Measurements from ENCODE around the gene UPK3A.

UPK3A gene

GRCh38 chr22:45284705-45285262, at the start of gene UPK3A:
Gene UPK3A (plus strand): TSS chr22:45284949. CDS start chr22:45285014, 65 bp downstream.
- peak; percentile 47 for DNase-seq (ENCODE audit: low spot score)

DNA sequence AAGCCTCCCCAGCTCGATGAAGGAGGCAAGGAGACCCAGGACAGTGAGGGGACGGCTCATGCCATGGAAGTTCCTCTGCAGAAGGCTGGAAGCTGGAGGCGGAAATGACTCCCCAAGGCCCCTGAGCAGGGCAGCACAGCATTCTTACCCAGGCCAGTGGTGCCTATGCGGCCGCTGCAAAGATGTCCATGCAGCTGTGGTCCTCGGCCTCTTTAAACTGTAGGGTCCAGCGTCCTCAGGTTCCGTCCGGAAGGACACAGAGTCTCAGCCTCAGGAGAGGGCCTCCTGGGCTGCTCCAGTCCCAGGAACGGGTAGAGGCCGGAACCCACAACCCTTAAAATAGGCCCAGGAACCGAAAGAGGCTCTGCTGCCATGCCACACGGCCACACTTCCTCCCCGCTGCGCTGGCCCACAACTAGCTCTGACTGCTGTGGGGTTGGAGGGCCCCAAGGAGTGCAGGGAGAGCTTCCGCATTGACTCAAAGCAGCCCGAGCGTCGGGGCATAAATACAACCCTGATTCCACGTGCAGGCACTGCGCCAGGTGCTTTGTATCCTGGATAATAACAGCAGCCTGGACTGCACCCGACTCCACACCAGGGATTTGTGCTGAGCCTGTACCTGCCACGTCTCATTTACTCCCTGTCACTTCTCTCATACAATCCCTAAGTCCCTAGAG, 49.5 kb upstream of the UPK3A start:
- DNase-seq (ENCODE audit: low spot score) = no peak

DNA sequence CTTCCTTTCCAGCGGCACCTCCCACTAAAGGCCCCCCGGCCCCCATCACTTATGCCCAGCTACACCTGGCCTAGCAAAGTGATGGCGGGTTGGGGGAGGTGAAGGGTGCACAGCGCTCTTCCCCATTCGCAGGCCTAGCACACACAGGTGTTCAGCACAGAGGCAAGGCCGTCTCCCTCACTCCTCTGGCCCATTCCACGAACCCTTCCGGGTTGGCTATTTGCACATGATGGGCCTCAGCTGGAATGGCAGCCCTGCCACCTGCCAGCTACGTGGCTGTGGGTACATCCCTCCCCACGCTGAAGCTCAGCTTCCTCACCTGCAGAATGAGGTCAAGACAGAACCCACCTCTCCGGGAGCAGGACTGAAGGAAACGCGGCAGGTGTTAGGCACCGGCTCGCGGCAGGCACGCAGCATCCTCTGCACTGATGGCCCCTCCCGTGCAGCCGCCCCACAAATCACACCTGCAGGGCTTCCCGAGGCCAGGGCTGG, 48.9 kb upstream of the UPK3A start:
- DNase-seq (ENCODE audit: low spot score) = no peak

DNA sequence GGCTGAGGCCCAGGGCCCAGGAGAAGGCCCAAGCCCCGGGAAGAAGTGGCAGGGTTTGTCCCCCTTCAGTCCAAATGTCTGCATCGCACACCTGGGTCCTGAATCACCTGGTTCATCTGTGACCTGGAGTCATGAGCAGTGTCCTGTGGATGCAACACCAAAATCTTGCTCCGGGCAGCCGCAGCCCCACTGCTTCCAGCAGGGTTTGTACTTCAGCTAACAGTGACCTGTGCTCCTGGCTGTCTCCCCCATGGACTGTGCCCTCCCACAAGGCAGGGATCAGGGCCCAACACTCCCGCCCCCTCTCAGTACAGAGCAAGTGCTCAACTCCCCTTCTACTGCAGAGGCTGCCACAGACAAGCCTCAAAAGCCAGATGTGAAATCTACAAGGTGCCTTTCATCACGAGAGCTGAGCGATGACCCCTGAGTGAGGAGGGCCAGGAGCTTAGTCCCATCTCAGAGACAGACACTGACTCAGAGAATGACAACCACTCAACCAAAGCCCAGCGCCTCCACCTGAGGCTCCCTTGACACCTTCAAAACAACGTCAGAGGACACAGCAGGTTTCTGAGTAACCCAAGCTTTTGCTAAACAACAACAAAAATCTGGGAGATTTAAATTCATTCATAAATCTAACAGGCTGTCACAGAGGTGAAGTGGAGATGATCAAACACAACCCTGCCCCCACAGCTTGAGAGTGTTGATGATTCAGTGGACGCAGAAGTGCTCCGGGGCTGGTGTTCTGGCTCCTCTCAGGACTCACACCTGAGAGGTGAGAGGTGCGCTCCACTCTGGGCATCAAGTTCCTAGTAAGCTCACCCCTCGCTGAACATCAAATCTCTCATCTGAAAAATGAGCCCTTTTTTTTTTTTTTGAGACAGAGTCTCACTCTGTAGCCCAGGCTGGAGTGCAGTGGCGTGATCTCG, 47.4 kb upstream of the UPK3A start:
- no peak for DNase-seq (ENCODE audit: low spot score)

GRCh38 chr22:45238076-45238956, 46.4 kb upstream of the UPK3A start:
- no peak for DNase-seq (ENCODE audit: low spot score)

- no peak for DNase-seq (ENCODE audit: low spot score)
These were observed 45.6 kb upstream of the UPK3A start for GRCh38 chr22:45238957-45239680.

GRCh38 chr22:45239681-45240051, 45.1 kb upstream of the UPK3A start:
- DNase-seq (ENCODE audit: low spot score) = no peak

- DNase-seq (ENCODE audit: low spot score) = peak; percentile 7
These were observed 44.5 kb upstream of the UPK3A start for GRCh38 chr22:45240104-45240809.

- peak; percentile 81 for DNase-seq (ENCODE audit: low spot score)
These were observed 43.7 kb upstream of the UPK3A start, which contains the start of gene KIAA0930 for GRCh38 chr22:45240810-45241631. Gene KIAA0930 (minus strand): TSS chr22:45240894. CDS start chr22:45240703, 191 bp downstream.

- DNase-seq (ENCODE audit: low spot score) = no peak
These were observed 42.0 kb upstream of the UPK3A start for GRCh38 chr22:45242778-45243191.

DNA sequence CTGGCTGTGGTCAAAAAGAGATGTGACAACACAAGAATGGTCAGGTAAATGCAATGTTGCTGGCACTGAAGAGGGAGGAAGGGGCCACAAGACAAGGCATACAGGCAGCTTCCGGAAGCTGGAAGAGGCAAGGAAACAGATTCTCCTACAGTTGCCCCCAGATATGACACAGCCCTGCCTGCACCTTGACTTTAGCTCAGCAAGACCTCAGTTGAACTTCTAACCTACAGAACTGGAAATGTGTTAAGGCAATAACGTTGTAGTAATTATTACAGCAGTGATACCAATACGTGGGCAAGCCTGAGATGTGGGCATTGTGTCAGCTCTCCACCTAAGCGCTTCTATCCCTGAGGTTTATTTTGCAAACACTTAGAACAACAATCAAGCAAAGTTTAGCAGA, 39.8 kb upstream of the UPK3A start:
- DNase-seq (ENCODE audit: low spot score) = no peak

- no peak for DNase-seq (ENCODE audit: low spot score)
These were observed 38.4 kb upstream of the UPK3A start for GRCh38 chr22:45246060-45246985.

DNA sequence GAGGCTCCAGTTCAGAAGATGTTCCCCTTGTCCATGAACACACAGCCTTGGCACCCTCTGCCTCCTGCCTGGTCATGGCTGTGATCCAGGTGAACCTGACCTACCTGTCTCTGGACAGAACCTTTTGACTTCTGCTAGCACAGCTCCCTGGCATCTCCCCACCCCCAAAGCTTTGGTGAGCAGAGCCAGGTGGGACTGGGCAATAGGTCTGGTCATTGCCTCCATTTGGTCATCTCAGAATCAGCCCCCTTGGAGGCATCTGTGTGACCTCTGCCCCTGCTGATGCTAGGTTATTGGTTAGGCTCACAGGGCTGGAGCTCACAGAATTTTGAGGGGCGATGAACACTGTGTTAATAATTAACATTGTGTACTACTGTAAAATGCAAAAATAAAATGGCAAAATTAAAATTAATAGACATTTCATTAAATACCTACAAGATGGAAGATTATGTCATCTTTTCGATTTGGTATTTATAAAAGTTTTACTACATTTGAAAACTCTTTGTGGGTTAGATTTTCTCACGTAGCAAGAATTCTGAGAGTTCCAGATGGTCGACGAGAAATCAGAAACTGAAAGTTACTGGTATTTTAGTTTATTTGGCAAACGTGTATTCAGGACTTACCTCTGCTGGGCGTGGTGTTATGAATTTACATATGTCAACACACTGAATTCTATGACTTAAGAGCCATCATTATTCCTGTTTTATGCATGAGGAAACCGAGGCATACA, 35.8 kb upstream of the UPK3A start:
- peak; percentile 19 for DNase-seq (ENCODE audit: low spot score)

- DNase-seq (ENCODE audit: low spot score) = no peak
These were observed 32.9 kb upstream of the UPK3A start for GRCh38 chr22:45251825-45252224.

GRCh38 chr22:45253039-45253641, 31.6 kb upstream of the UPK3A start:
- no peak for DNase-seq (ENCODE audit: low spot score)

DNA sequence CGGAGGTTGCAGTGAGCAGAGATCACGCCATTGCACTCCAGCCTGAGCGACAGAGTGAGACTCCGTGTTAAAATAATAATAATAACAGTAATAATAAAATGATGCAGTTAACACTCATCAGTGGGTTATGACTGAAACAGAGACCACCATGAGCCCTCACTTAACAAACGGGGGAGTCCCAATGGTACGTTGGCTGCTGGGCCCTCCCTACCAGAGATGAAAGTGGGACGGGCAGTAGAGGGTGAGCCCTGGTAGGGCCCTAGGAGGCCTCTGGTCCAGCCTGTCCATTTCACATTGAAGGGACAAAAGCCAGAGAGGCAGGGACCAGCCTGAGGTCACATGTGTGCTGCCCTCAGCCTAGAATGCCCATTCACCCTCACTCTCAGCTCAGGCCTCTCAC, 30.4 kb upstream of the UPK3A start:
- no peak for DNase-seq (ENCODE audit: low spot score)

DNA sequence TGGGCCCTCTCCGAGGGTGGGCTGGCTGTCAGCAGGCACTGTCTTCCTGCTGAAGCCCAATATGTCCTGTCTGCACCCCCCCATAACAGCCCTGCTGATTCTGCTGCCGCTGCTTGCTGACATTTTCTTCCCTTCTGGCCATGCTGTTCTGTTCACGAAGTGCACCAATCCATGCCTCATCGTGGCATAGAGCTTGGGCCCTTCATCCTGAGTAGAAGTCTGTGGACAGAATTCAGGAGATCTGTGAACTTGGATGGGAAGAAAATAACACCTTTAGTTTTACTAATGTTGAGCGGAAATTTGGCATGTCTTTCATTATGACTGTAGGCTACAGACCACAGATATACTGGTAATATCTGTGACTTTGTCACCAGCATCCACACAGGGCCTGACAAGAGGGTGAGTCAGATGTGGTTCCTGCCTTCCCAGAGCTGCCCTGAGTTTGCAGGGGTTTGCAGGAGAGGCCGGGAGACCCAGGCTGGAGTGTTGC, 29.9 kb upstream of the UPK3A start:
- DNase-seq (ENCODE audit: low spot score) = no peak

All from CD4-positive, alpha-beta T cell treated with Interleukin-15 for 4 hours (primary cell).